Hematopoietic multipotent progenitor cell treated with erythropoietin and hydrocortisone succinate and interleukin-3 and kit ligand, for 15 days (in vitro differentiated cells): ENCODE results near the gene IDS.

Source experiments
- DNase-seq: peaks from one replicate; pipeline ENCODE4 v3.0.0-alpha.2; 2015; ENCODE audit warnings: low spot score

Gene IDS

GRCh38 chrX:149456476-149457245 lies 48.4 kb downstream of the IDS start:
- DNase-seq, result no peak

DNA sequence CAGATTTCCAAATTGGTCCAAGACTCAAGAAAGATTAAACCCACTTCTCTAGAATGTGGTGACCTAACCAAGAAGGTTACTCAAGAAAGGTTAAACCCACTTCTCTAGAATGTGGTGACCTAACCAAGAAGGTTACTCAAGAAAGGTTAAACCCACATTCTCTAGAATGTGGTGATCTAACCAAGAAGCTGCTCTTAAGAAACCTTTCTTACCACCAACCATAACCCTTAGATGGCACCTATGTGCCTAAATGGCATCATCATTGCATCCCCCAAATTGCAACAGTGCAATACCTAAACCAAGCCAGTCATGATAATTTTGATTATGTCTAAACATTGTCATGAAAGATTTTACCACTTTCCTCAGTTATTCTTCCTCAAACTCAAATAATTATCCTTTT lies 49.2 kb downstream of the IDS start:
- DNase-seq, result no peak

GRCh38 chrX:149453906-149454822 lies 50.9 kb downstream of the IDS start:
- DNase-seq, result no peak

DNA sequence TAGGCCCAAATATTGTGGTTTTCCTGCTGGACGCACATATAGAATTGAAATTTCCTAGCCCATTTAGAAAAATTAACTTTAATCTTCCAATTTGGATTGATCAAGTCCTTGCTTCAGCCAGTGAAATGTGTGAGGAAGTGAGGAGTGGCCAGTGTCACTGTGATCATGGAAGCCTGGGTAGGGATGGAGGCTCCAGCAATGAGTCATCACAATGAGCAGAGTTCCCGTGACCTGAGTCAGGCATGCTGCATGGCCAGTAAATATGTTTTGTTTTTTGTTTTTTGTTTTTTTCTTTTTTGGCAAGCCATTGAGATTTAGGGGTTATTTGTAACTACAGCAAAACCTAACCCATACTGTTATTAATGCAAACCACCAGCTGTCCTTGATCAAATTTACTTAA lies 52.1 kb downstream of the IDS start:
- DNase-seq, result no peak

GRCh38 chrX:149433451-149433850 lies 71.7 kb downstream of the IDS start:
- DNase-seq, result no peak

DNA sequence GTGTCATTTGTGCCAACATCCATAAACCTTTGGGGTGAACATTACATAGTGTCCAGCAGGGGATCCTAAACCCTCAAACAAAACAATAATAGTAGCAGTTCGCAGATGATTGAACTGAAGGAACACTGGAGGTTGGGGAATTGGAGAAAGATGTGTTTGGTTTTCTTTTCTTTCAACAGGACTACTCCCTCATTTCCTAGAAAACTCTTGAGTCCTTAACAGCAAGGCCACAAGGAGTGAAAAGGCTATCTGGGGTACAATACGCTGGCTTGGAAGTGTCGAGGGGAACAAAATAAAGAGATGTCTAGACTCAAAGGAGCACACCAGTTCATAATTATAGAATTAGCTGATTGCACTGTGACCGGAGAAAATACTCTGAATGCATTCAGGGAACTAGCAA lies 72.1 kb downstream of the IDS start:
- DNase-seq, result no peak
